Fibroblast of lung (primary cell): ENCODE data around the gene PLD1. TPM values are rescaled to one million over a fixed set of nuclear protein-coding genes. Genes with fewer than 3 reads are reported as not detected.
A peak's percentile ranks its signal among the peaks of the same experiment; 100 is the strongest.
"Not testable (repeated sequence)": the region's sequence is repeated elsewhere in the genome, so short reads cannot be mapped to it uniquely, and the experiment has no call there.

ENCODE experiments used
- DNase-seq, 2 donors: peaks; one replicate each; pipeline versions ENCODE4 v3.0.0 to v3.0.0-alpha.2; 2010; ENCODE audit warnings: low read depth in 2 of 2
- H2AFZ ChIP-seq: 2 replicates; pipeline ENCODE4 v1.5.1; 2012; ENCODE audit warnings: low read length, control low read depth, inconsistent platforms
- H3K27ac ChIP-seq: 2 replicates; pipeline ENCODE4 v1.5.1; 2011; ENCODE audit warnings: low read length, control low read depth; ENCODE audit not compliant: insufficient read depth
- H3K27me3 ChIP-seq: 2 replicates; pipeline ENCODE4 v1.5.1; 2011; ENCODE audit warnings: mild to moderate bottlenecking, low read length; ENCODE audit not compliant: control insufficient read depth, insufficient read depth
- H3K36me3 ChIP-seq: 2 replicates; pipeline ENCODE4 v1.5.1; 2011; ENCODE audit warnings: low read length; ENCODE audit not compliant: control insufficient read depth, insufficient read depth
- H3K4me1 ChIP-seq: 2 replicates; pipeline ENCODE4 v1.5.1; 2011; ENCODE audit warnings: low read length; ENCODE audit not compliant: control insufficient read depth, insufficient read depth; ENCODE audit errors: extremely low read depth
- H3K4me2 ChIP-seq: 2 replicates; pipeline ENCODE4 v1.5.1; 2011; ENCODE audit warnings: low read length, control low read depth; ENCODE audit not compliant: insufficient read depth; ENCODE audit errors: extremely low read depth
- H3K4me3 ChIP-seq, 4 experiments: fragments of 200-600 bp in 1 of 4; sonication (generic) in 1 of 4; replicated peaks in 1 of 4; 2 replicates each; pipeline ENCODE4 v1.5.1; 2011 to 2016; ENCODE audit warnings: low read length in 4 of 4, low read depth in 3 of 4, mild to moderate bottlenecking in 3 of 4, control low read depth in 2 of 4, inconsistent platforms in 1 of 4, mixed read lengths in 1 of 4; ENCODE audit not compliant: insufficient read depth in 1 of 4; ENCODE audit errors: control extremely low read depth in 1 of 4
- H3K79me2 ChIP-seq: 2 replicates; pipeline ENCODE4 v1.5.1; 2012; ENCODE audit warnings: mild to moderate bottlenecking, low read length, inconsistent platforms; ENCODE audit not compliant: control insufficient read depth, insufficient read depth
- H3K9ac ChIP-seq: 2 replicates; pipeline ENCODE4 v1.5.1; 2011; ENCODE audit warnings: mild to moderate bottlenecking, low read length, control low read depth; ENCODE audit not compliant: insufficient read depth
- H3K9me3 ChIP-seq: 2 replicates; pipeline ENCODE4 v1.5.1; 2012; ENCODE audit warnings: low read depth, low read length; ENCODE audit not compliant: control insufficient read depth, insufficient read depth
- H4K20me1 ChIP-seq: 2 replicates; pipeline ENCODE4 v1.5.1; 2011; ENCODE audit warnings: low read length; ENCODE audit not compliant: control insufficient read depth, insufficient read depth; ENCODE audit errors: extremely low read depth
- CTCF ChIP-seq, 2 donors: IDR thresholded peaks in 1 of 2; conservative IDR thresholded peaks in 1 of 2; 1 replicate in 1 of 2; 2 replicates in 1 of 2; pipeline ENCODE4 v1.5.1; 2011 to 2012; ENCODE audit warnings: low read length in 2 of 2, control low read depth in 1 of 2, inconsistent platforms in 1 of 2, low read depth in 1 of 2, mild to moderate bottlenecking in 1 of 2
- EZH2 ChIP-seq: IDR thresholded peaks from 2 replicates; pipeline ENCODE4 v1.5.1; 2012; ENCODE audit warnings: low read length, control low read depth, mild to moderate bottlenecking; ENCODE audit errors: missing control alignments
- polyA plus RNA-seq, 2 donors: library from polyadenylated mRNA; depleted of rRNA in 1 of 2; stranded (reverse) in 1 of 2; unstranded in 1 of 2; fragments of >200 nt; gene quantifications; 2 replicates each; pipeline ENCODE4 v1.2.1, GENCODE V29; 2011 to 2012; ENCODE audit warnings: missing spikeins in 1 of 2
- total RNA-seq: library from RNA; depleted of rRNA; stranded (reverse); fragments of >200 nt; gene quantifications from 2 replicates; pipeline ENCODE4 v1.2.1, GENCODE V29; 2014

The PLD1 gene
- total and polyA plus RNA-seq, 2 donors (not counting 1 experiment from before 2014, with no cell fraction given) = 10.8 to 18.8 TPM

GRCh38 chr3:171565481-171566058 is 244.7 kb downstream of the PLD1 start:
- Histone ChIP-seq H3K9me3 (no peaks in the 10 kb centered on the region), H3K27ac (no peak overlapping the region), H3K4me3 (no peak overlapping the region), H3K36me3 (no peaks in the 10 kb centered on the region), H4K20me1 (no peaks in the 10 kb centered on the region), H3K27me3 (no peaks in the 10 kb centered on the region), H3K79me2 (no peaks in the 10 kb centered on the region), H3K4me2 (peak overlapping the region; percentile 4), H2AFZ (no peak overlapping the region), H3K4me1 (peaks cover 4% of the 10 kb centered on the region), H3K9ac (no peak overlapping the region)
- peak; percentile 11 to 55 for DNase-seq
- TF ChIP-seq CTCF (conservative IDR thresholded peaks at IDR 0.05 in 1 of 2, IDR thresholded peaks at IDR 0.05 in 1 of 2; ENCODE audit: low read depth in 1 of 2, low read length in 2 of 2) = no peak
- TF ChIP-seq EZH2 = no peak

GRCh38 chr3:171564748-171565480 is 245.4 kb downstream of the PLD1 start:
- TF ChIP-seq CTCF (conservative IDR thresholded peaks at IDR 0.05 in 1 of 2, IDR thresholded peaks at IDR 0.05 in 1 of 2; ENCODE audit: low read depth in 1 of 2, low read length in 2 of 2) (no peak), EZH2 (no peak)
- no peak overlapping the region for H2AFZ ChIP-seq

GRCh38 chr3:171563298-171563697 is 247.0 kb downstream of the PLD1 start:
- Histone ChIP-seq H3K4me2 (no peak overlapping the region), H3K27ac (no peak overlapping the region), H3K4me3 (no peak overlapping the region)

More at GRCh38 chr3:171564748-171565480, 245.4 kb downstream of the PLD1 start:
- peaks cover 4% of the 10 kb centered on the region for H3K4me1 ChIP-seq
- H3K27ac ChIP-seq = no peak overlapping the region
- no peaks in the 10 kb centered on the region for H3K79me2 ChIP-seq
- no peaks in the 10 kb centered on the region for H3K9me3 ChIP-seq
- no peak overlapping the region for H3K9ac ChIP-seq
- no peaks in the 10 kb centered on the region for H4K20me1 ChIP-seq
- H3K36me3 ChIP-seq = no peaks in the 10 kb centered on the region
- H3K4me2 ChIP-seq = no peak overlapping the region
- no peaks in the 10 kb centered on the region for H3K27me3 ChIP-seq
- H3K4me3 ChIP-seq = no peak overlapping the region
- no peak for DNase-seq

GRCh38 chr3:171562459-171562858 is 247.8 kb downstream of the PLD1 start:
- H3K9me3 ChIP-seq, H3K79me2 ChIP-seq, H3K4me1 ChIP-seq, H3K9ac ChIP-seq, H2AFZ ChIP-seq, H3K27me3 ChIP-seq, H3K4me2 ChIP-seq, H4K20me1 ChIP-seq, H3K27ac ChIP-seq, DNase-seq, H3K4me3 ChIP-seq, H3K36me3 ChIP-seq: not testable (repeated sequence)

More at GRCh38 chr3:171563298-171563697, 247.0 kb downstream of the PLD1 start:
- Histone ChIP-seq H3K27me3 (no peaks in the 10 kb centered on the region), H4K20me1 (no peaks in the 10 kb centered on the region), H3K4me1 (peaks cover 4% of the 10 kb centered on the region), H3K79me2 (no peaks in the 10 kb centered on the region), H3K9ac (no peak overlapping the region), H2AFZ (no peak overlapping the region), H3K36me3 (no peaks in the 10 kb centered on the region), H3K9me3 (no peaks in the 10 kb centered on the region)
- DNase-seq = no peak
- TF ChIP-seq CTCF (conservative IDR thresholded peaks at IDR 0.05 in 1 of 2, IDR thresholded peaks at IDR 0.05 in 1 of 2; ENCODE audit: low read depth in 1 of 2, low read length in 2 of 2) = peak in 1 of 2 donors; percentile 6
- no peak for TF ChIP-seq EZH2
